Activated CD4-positive, CD25-positive, alpha-beta regulatory T cell treated with anti-CD3 and anti-CD28 coated beads, Interleukin-2, amount 50 U/mL, for 24 hours (primary cell): ENCODE data around the gene COX17.
A peak's percentile ranks its signal among the peaks of the same experiment; 100 is the strongest.
"Not testable (repeated sequence)": the region's sequence is repeated elsewhere in the genome, so short reads cannot be mapped to it uniquely, and the experiment has no call there.

Source experiments
- ATAC-seq, 2 donors: fragments of 150-1000 bp; cut with Tn5 transposase; one replicate each; pipeline ENCODE4 v1.10.0; 2021; ENCODE audit warnings: mild to moderate bottlenecking in 1 of 2, moderate library complexity in 1 of 2

COX17 gene

GRCh38 chr3:119676771-119677640 is at the start of gene COX17:
TSS of gene COX17 (minus strand) at chr3:119677406. CDS start at chr3:119677310, 96 bp downstream.
- ATAC-seq = peak; percentile 88

GRCh38 chr3:119726909-119727308 is 49.7 kb upstream of the COX17 start:
- ATAC-seq = no peak

- ATAC-seq = no peak
Measured at GRCh38 chr3:119723022-119723421, 45.8 kb upstream of the COX17 start.

GRCh38 chr3:119717520-119717919 is 40.3 kb upstream of the COX17 start:
- no peak for ATAC-seq

- ATAC-seq = no peak
Measured at GRCh38 chr3:119716998-119717397, 39.8 kb upstream of the COX17 start.

GRCh38 chr3:119715105-119715504 is 37.9 kb upstream of the COX17 start:
- ATAC-seq = no peak

- no peak for ATAC-seq
Measured at GRCh38 chr3:119703820-119704531, 26.8 kb upstream of the COX17 start.

GRCh38 chr3:119702530-119703527 is 25.6 kb upstream of the COX17 start, which contains the start of gene CFAP91:
TSS of gene CFAP91 (plus strand) at chr3:119703022. CDS start at chr3:119703099, 77 bp downstream.
- peak; percentile 72 to 77 for ATAC-seq

GRCh38 chr3:119700920-119701734 is 23.9 kb upstream of the COX17 start:
- ATAC-seq = no peak

GRCh38 chr3:119700269-119700919 is 23.2 kb upstream of the COX17 start:
- ATAC-seq = peak; percentile 34 to 50

GRCh38 chr3:119697394-119697793 is 20.2 kb upstream of the COX17 start:
- ATAC-seq = no peak

- no peak for ATAC-seq
Measured at GRCh38 chr3:119695480-119695879, 18.3 kb upstream of the COX17 start.

GRCh38 chr3:119690043-119690656 is 12.9 kb upstream of the COX17 start:
- ATAC-seq = no peak

- ATAC-seq = no peak
Measured at GRCh38 chr3:119683421-119683820, 6.2 kb upstream of the COX17 start.

GRCh38 chr3:119681279-119681678 is 4.1 kb upstream of the COX17 start:
- no peak for ATAC-seq

- no peak for ATAC-seq
Measured at GRCh38 chr3:119679874-119680273, 2.7 kb upstream of the COX17 start.

- ATAC-seq = not testable (repeated sequence)
Measured at GRCh38 chr3:119678209-119678608, 1.0 kb upstream of the COX17 start.

- ATAC-seq = no peak
Measured at GRCh38 chr3:119677641-119677934, 382 bp upstream of the COX17 start.

- ATAC-seq = no peak
Measured at GRCh38 chr3:119676020-119676419, 1.2 kb downstream of the COX17 start.

- no peak for ATAC-seq
Measured at GRCh38 chr3:119675188-119675874, 1.9 kb downstream of the COX17 start.
